DOHH2 (cell line): ENCODE measurements around the gene YIPF3.
A peak's percentile ranks its signal among the peaks of the same experiment; 100 is the strongest.

Experiments
- H3F3A ChIP-seq: fragments of 200-600 bp; sonication (generic), shearing (Covaris generic); 2 replicates; pipeline ENCODE4 v1.6.0; 2016; ENCODE audit warnings: antibody characterized with exemption, mild to moderate bottlenecking; ENCODE audit not compliant: control insufficient read depth, insufficient read depth
- H3K27ac ChIP-seq: fragments of 200-600 bp; sonication (generic); 2 replicates; pipeline ENCODE4 v1.5.1; 2014; ENCODE audit warnings: low read depth, mild to moderate bottlenecking, low read length, moderate library complexity
- H3K27me3 ChIP-seq: fragments of 200-600 bp; sonication (generic); 2 replicates; pipeline ENCODE4 v1.6.1; 2014; ENCODE audit warnings: mild to moderate bottlenecking, low read length, mixed read lengths; ENCODE audit not compliant: control insufficient read depth
- H3K36me3 ChIP-seq: fragments of 200-600 bp; sonication (generic); 2 replicates; pipeline ENCODE4 v1.6.1; 2014; ENCODE audit warnings: mild to moderate bottlenecking, low read length, moderate library complexity, mixed read lengths; ENCODE audit not compliant: control insufficient read depth
- H3K4me1 ChIP-seq: fragments of 200-600 bp; sonication (generic); 2 replicates; pipeline ENCODE4 v1.6.1; 2014; ENCODE audit warnings: mild to moderate bottlenecking, low read length, mixed read lengths; ENCODE audit not compliant: control insufficient read depth
- H3K4me2 ChIP-seq: fragments of 200-600 bp; sonication (generic); 2 replicates; pipeline ENCODE4 v1.6.0; 2014; ENCODE audit warnings: mild to moderate bottlenecking, low read length, moderate library complexity
- H3K4me3 ChIP-seq: fragments of 200-600 bp; sonication (generic); 2 replicates; pipeline ENCODE4 v1.5.1; 2014; ENCODE audit warnings: mild to moderate bottlenecking, low read length, mixed read lengths
- H3K79me2 ChIP-seq: fragments of 200-600 bp; sonication (generic); 2 replicates; pipeline ENCODE4 v1.6.1; 2014; ENCODE audit warnings: mild to moderate bottlenecking, low read length, mixed read lengths; ENCODE audit not compliant: control insufficient read depth
- H3K9me2 ChIP-seq: fragments of 200-600 bp; sonication (generic); replicated peaks from 2 replicates; pipeline ENCODE4 v1.6.1; 2014; ENCODE audit warnings: mild to moderate bottlenecking, low read length, mixed read lengths; ENCODE audit not compliant: control insufficient read depth
- H3K9me3 ChIP-seq: fragments of 200-600 bp; sonication (generic); 2 replicates; pipeline ENCODE4 v1.6.1; 2014; ENCODE audit warnings: antibody characterized with exemption, low read length, mixed read lengths; ENCODE audit not compliant: control insufficient read depth, insufficient read depth
- H4K20me1 ChIP-seq: fragments of 200-600 bp; sonication (generic); 2 replicates; pipeline ENCODE4 v1.6.0; 2014; ENCODE audit warnings: low read depth, mild to moderate bottlenecking, antibody characterized with exemption, low read length, moderate library complexity; ENCODE audit not compliant: control insufficient read depth, insufficient read depth
- EZH2phosphoT487 ChIP-seq: fragments of 200-600 bp; sonication (generic); IDR thresholded peaks from 2 replicates; pipeline ENCODE4 v1.6.1; 2017; ENCODE audit warnings: borderline replicate concordance, mild to moderate bottlenecking, antibody characterized with exemption, low read length, moderate library complexity, mixed read lengths
- TF ChIP-seq, protein P1 (sequence below): fragments of 200-600 bp; sonication (generic); IDR thresholded peaks from one replicate; pipeline ENCODE4 v1.5.1; 2014; ENCODE audit warnings: antibody characterized with exemption, mild to moderate bottlenecking, low read depth, low read length; ENCODE audit not compliant: poor library complexity, severe bottlenecking

Gene YIPF3

DNA sequence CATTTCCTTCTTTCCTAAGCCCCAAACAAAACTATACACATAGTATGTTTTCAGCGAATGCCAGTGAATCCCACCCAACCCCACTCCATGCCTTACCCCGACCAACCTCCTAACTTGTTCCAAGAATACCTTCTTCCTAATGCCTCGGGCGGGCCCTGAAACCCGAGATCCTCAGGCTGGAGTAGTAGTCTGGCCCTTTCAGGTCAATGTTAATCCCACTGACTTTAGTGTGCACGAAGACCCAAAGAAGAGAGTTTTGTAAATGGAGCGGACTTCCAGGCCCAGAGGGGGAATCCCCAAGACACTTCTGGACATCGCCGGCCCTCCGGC, 394 bp downstream of the YIPF3 start:
- Histone ChIP-seq H3F3A (peaks cover 10% of the 10 kb centered on the region; the same call in 1 of the 2 replicates), H3K27ac (peak overlapping the region; percentile 42), H3K27me3 (no peaks in the 10 kb centered on the region), H3K4me1 (peaks cover 23% of the 10 kb centered on the region), H3K9me2 (no peaks in the 10 kb centered on the region), H3K79me2 (peaks cover 60% of the 10 kb centered on the region), H3K4me3 (peak overlapping the region; percentile 99), H3K36me3 (peaks cover 87% of the 10 kb centered on the region), H3K9me3 (no peaks in the 10 kb centered on the region), H4K20me1 (peaks cover 4% of the 10 kb centered on the region; the same call in 1 of the 2 replicates), H3K4me2 (peak overlapping the region; percentile 71)
- no peak for TF ChIP-seq EZH2phosphoT487
- TF ChIP-seq, protein P1, sequence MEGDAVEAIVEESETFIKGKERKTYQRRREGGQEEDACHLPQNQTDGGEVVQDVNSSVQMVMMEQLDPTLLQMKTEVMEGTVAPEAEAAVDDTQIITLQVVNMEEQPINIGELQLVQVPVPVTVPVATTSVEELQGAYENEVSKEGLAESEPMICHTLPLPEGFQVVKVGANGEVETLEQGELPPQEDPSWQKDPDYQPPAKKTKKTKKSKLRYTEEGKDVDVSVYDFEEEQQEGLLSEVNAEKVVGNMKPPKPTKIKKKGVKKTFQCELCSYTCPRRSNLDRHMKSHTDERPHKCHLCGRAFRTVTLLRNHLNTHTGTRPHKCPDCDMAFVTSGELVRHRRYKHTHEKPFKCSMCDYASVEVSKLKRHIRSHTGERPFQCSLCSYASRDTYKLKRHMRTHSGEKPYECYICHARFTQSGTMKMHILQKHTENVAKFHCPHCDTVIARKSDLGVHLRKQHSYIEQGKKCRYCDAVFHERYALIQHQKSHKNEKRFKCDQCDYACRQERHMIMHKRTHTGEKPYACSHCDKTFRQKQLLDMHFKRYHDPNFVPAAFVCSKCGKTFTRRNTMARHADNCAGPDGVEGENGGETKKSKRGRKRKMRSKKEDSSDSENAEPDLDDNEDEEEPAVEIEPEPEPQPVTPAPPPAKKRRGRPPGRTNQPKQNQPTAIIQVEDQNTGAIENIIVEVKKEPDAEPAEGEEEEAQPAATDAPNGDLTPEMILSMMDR, result no peak

DNA sequence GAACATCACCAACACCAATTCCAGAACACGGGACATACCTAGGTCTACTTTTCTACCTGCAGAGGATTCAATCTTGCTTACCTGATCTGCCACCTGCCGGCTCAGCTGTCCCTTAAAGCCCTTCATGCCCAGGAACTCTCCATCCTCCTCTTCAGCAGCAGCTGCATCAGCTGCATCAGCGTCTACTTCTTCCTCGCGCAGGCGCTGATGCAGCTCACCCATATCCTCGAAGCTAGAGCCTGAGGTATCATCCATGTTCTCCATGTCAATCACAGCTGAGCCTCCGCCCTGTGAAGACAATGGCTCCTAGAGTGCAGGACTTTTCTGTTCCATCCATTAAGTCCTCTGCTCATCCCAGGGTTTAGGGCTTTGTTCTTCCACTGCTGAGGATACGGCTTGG, 918 bp downstream of the YIPF3 start:
- H3K9me3 ChIP-seq, result no peaks in the 10 kb centered on the region
- TF ChIP-seq EZH2phosphoT487, result no peak
- TF ChIP-seq, protein P1, result no peak
- H3F3A ChIP-seq, result peaks cover 10% of the 10 kb centered on the region; the same call in 1 of the 2 replicates
- peaks cover 60% of the 10 kb centered on the region for H3K79me2 ChIP-seq
- H3K4me1 ChIP-seq, result peaks cover 23% of the 10 kb centered on the region
- no peak overlapping the region for H3K27ac ChIP-seq
- peaks cover 4% of the 10 kb centered on the region; the same call in 1 of the 2 replicates for H4K20me1 ChIP-seq
- H3K36me3 ChIP-seq, result peaks cover 84% of the 10 kb centered on the region
- H3K4me3 ChIP-seq, result peak overlapping the region; percentile 99
- no peaks in the 10 kb centered on the region for H3K9me2 ChIP-seq
- no peaks in the 10 kb centered on the region for H3K27me3 ChIP-seq
- peak overlapping the region; percentile 71 for H3K4me2 ChIP-seq

DNA sequence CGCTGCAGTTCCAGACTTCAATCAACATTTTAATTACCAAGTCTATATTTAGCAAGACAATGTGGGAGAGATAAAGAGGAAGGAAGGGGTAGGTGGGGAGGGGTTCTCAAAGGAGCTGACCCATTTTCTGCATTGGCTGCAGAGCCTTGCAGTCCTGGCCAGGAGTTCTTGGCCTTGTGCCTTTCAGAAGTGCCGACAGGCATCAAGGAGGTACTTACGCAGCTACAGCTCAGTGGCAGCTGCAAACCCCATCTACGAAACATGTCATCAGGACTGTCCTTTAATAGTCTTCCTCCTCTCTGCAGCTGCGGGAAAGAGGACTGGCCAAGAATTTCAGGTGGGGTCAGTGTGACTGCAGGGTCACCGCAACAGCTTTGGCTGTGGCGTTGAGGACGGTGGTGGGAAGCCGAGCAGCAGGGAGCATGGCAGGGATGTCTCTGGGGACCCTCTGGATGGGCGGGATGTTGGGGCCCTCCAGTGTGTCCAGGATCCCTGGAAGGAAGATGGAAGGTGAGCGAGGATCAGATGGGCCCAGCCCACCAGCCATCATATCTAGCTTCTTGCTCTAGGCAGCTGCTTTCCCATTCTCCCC, 4.8 kb downstream of the YIPF3 start:
- peaks cover 25% of the 10 kb centered on the region for H3K79me2 ChIP-seq

More for the DNA sequence above, 4.8 kb downstream of the YIPF3 start:
- TF ChIP-seq, protein P1, result no peak
- no peak for TF ChIP-seq EZH2phosphoT487
- Histone ChIP-seq H3K9me3 (no peaks in the 10 kb centered on the region), H3K4me2 (no peak overlapping the region), H3F3A (peaks cover 8% of the 10 kb centered on the region; the same call in 1 of the 2 replicates), H3K4me3 (no peak overlapping the region), H3K27ac (no peak overlapping the region), H3K36me3 (peaks cover 51% of the 10 kb centered on the region), H3K27me3 (peaks cover 14% of the 10 kb centered on the region), H3K4me1 (peaks cover 32% of the 10 kb centered on the region), H4K20me1 (no peaks in the 10 kb centered on the region), H3K9me2 (no peaks in the 10 kb centered on the region)
